ENCODE data around the gene SEMA3G. TPM values are rescaled to one million over a fixed set of nuclear protein-coding genes. Genes with fewer than 3 reads are reported as not detected.

The SEMA3G gene
- polyA plus RNA-seq (ENCODE audit: insufficient read length): 14.1 TPM

- DNase-seq (ENCODE audit: low read depth): no peak
These were observed at the start of gene SEMA3G for GRCh38 chr3:52444860-52445793. TSS of gene SEMA3G (minus strand) at chr3:52445103. CDS start at chr3:52445027, 76 bp downstream.

- DNase-seq (ENCODE audit: low read depth): no peak
These were observed 49.5 kb upstream of the SEMA3G start for GRCh38 chr3:52494445-52494844.

- no peak for DNase-seq (ENCODE audit: low read depth)
These were observed 48.5 kb upstream of the SEMA3G start for GRCh38 chr3:52493232-52494017.

- no peak for DNase-seq (ENCODE audit: low read depth)
These were observed 47.2 kb upstream of the SEMA3G start for GRCh38 chr3:52492059-52492458.

GRCh38 chr3:52490939-52491526 lies 46.1 kb upstream of the SEMA3G start:
- no peak for DNase-seq (ENCODE audit: low read depth)

GRCh38 chr3:52490035-52490938 lies 45.4 kb upstream of the SEMA3G start:
- DNase-seq (ENCODE audit: low read depth): no peak

- DNase-seq (ENCODE audit: low read depth): no peak
These were observed 44.5 kb upstream of the SEMA3G start for GRCh38 chr3:52489453-52489852.

- no peak for DNase-seq (ENCODE audit: low read depth)
These were observed 43.8 kb upstream of the SEMA3G start for GRCh38 chr3:52488746-52489145.

GRCh38 chr3:52487788-52488691 lies 43.1 kb upstream of the SEMA3G start:
- no peak for DNase-seq (ENCODE audit: low read depth)

GRCh38 chr3:52487050-52487787 lies 42.3 kb upstream of the SEMA3G start:
- DNase-seq (ENCODE audit: low read depth): no peak

GRCh38 chr3:52484680-52485461 lies 40.0 kb upstream of the SEMA3G start:
- no peak for DNase-seq (ENCODE audit: low read depth)

- no peak for DNase-seq (ENCODE audit: low read depth)
These were observed 38.9 kb upstream of the SEMA3G start for GRCh38 chr3:52483577-52484381.

- no peak for DNase-seq (ENCODE audit: low read depth)
These were observed 38.2 kb upstream of the SEMA3G start for GRCh38 chr3:52483081-52483480.

- no peak for DNase-seq (ENCODE audit: low read depth)
These were observed 37.1 kb upstream of the SEMA3G start for GRCh38 chr3:52481819-52482521.

GRCh38 chr3:52480768-52481715 lies 36.1 kb upstream of the SEMA3G start:
- no peak for DNase-seq (ENCODE audit: low read depth)

All from forelimb muscle (tissue), 1 donor.